PFSK-1 (cell line): ENCODE data around the gene C5orf58.

ENCODE experiments used
- FOXP2 ChIP-seq: optimal IDR thresholded peaks from 2 replicates; pipeline ENCODE3; 2011; ENCODE audit warnings: borderline replicate concordance, control low read depth, inconsistent platforms; ENCODE audit not compliant: insufficient read depth; ENCODE audit errors: extremely low read length, extremely low read depth
- TAF1 ChIP-seq: IDR thresholded peaks from 2 replicates; pipeline ENCODE4 v1.6.1; 2012; ENCODE audit warnings: low read length, control low read depth, borderline replicate concordance; ENCODE audit not compliant: insufficient read depth
- TF ChIP-seq, protein P1 (sequence below), 2 experiments: IDR thresholded peaks; 2 replicates each; pipeline versions ENCODE4 v1.6.1 to v1.8.0; 2011 to 2012; ENCODE audit warnings: low read depth in 2 of 2, low read length in 2 of 2, control low read depth in 1 of 2, inconsistent platforms in 1 of 2, mild to moderate bottlenecking in 1 of 2, moderate library complexity in 1 of 2; ENCODE audit not compliant: insufficient read depth in 1 of 2

DNA sequence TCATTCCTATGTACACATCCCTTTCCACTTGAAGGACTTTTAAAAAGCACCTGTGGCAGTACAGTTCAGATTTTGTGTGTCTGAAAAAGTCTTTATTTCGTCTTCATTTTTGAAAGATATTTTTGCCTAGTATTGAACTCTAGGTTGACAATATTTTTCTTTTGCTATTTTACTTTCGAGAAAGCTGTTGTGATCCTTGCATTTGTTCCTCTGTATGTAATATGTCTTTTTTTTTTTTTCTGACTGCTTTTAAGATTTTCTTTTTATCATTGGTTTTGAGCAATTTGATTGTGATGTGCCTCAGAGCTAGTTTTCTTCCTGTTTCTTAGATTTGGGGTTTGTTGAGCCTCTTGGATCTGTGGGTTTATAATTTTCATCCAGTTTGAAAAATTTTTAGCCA lies 51.4 kb downstream of the C5orf58 start:
- TF ChIP-seq, protein P1, sequence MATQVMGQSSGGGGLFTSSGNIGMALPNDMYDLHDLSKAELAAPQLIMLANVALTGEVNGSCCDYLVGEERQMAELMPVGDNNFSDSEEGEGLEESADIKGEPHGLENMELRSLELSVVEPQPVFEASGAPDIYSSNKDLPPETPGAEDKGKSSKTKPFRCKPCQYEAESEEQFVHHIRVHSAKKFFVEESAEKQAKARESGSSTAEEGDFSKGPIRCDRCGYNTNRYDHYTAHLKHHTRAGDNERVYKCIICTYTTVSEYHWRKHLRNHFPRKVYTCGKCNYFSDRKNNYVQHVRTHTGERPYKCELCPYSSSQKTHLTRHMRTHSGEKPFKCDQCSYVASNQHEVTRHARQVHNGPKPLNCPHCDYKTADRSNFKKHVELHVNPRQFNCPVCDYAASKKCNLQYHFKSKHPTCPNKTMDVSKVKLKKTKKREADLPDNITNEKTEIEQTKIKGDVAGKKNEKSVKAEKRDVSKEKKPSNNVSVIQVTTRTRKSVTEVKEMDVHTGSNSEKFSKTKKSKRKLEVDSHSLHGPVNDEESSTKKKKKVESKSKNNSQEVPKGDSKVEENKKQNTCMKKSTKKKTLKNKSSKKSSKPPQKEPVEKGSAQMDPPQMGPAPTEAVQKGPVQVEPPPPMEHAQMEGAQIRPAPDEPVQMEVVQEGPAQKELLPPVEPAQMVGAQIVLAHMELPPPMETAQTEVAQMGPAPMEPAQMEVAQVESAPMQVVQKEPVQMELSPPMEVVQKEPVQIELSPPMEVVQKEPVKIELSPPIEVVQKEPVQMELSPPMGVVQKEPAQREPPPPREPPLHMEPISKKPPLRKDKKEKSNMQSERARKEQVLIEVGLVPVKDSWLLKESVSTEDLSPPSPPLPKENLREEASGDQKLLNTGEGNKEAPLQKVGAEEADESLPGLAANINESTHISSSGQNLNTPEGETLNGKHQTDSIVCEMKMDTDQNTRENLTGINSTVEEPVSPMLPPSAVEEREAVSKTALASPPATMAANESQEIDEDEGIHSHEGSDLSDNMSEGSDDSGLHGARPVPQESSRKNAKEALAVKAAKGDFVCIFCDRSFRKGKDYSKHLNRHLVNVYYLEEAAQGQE (IDR thresholded peaks at IDR 0.05; ENCODE audit: insufficient read depth in 1 of 2, low read depth in 2 of 2, low read length in 2 of 2) = no peak
- TF ChIP-seq FOXP2 (no peak), TAF1 (no peak)
